ENCODE measurements around the gene SPNS1. TPM values are rescaled to one million over a fixed set of nuclear protein-coding genes. Genes with fewer than 3 reads are reported as not detected.

Gene SPNS1
- total and polyA plus RNA-seq, 2 donors (not counting 1 experiment from before 2014, with no cell fraction given), result 36.4 to 47.6 TPM

DNA sequence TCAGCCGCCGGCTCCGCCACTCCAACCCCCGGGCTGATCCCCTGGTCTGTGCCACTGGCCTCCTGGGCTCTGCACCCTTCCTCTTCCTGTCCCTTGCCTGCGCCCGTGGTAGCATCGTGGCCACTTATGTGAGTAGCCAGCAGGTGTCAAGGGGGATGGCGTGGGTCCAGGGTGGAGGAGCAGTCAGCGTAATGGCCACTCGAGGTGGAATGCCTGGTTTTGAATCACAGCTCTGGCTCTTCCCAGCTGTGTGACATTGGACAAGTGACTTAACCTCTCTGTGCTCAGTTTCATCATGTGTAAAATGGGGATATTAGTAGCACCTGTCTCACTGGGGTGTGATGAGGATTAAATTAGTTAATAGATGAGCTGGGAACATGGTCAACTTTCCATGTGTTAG is 7.8 kb downstream of the SPNS1 start:
- H2AFZ ChIP-seq (ENCODE audit: insufficient read depth, low read depth, low read length, poor library complexity, severe bottlenecking), result no peak overlapping the region
- TF ChIP-seq, protein P1, sequence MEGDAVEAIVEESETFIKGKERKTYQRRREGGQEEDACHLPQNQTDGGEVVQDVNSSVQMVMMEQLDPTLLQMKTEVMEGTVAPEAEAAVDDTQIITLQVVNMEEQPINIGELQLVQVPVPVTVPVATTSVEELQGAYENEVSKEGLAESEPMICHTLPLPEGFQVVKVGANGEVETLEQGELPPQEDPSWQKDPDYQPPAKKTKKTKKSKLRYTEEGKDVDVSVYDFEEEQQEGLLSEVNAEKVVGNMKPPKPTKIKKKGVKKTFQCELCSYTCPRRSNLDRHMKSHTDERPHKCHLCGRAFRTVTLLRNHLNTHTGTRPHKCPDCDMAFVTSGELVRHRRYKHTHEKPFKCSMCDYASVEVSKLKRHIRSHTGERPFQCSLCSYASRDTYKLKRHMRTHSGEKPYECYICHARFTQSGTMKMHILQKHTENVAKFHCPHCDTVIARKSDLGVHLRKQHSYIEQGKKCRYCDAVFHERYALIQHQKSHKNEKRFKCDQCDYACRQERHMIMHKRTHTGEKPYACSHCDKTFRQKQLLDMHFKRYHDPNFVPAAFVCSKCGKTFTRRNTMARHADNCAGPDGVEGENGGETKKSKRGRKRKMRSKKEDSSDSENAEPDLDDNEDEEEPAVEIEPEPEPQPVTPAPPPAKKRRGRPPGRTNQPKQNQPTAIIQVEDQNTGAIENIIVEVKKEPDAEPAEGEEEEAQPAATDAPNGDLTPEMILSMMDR (IDR thresholded peaks at IDR 0.05), result no peak
- TF ChIP-seq EZH2 (IDR thresholded peaks at IDR 0.05; ENCODE audit: borderline replicate concordance, insufficient read depth, low read depth, low read length, poor library complexity, severe bottlenecking), result no peak
- H3K4me3 ChIP-seq (ENCODE audit: control extremely low read depth in 1 of 5, extremely low read depth in 1 of 5, insufficient read depth in 1 of 5, low read depth in 2 of 5, low read length in 4 of 5), result no peak overlapping the region
- H3K4me2 ChIP-seq (replicated peaks; ENCODE audit: low read depth, low read length, poor library complexity, severe bottlenecking), result no peak overlapping the region
- H3K4me3 Mint-ChIP-seq, result no peak overlapping the region
- ChIA-PET CTCF (no interaction called here), POLR2A (no interaction called here)
- peaks cover 0 to 13% (median 0%) of the 10 kb centered on the region in 4 experiments for H3K27me3 ChIP-seq (replicated peaks in 1 of 4; ENCODE audit: control extremely low read depth in 1 of 4, control insufficient read depth in 3 of 4, insufficient read depth in 4 of 4, low read length in 3 of 4)
- peaks cover 20% of the 10 kb centered on the region for H3K4me1 Mint-ChIP-seq
- peaks cover 41% of the 10 kb centered on the region for H4K20me1 ChIP-seq (ENCODE audit: control insufficient read depth, insufficient read depth, low read length, poor library complexity, severe bottlenecking)
- intact Hi-C loops (cut with micrococcal nuclease), result no loop called here
- H3K36me3 ChIP-seq (replicated peaks in 1 of 2; ENCODE audit: control extremely low read depth in 1 of 2, control insufficient read depth in 1 of 2, extremely low read depth in 1 of 2, insufficient read depth in 2 of 2, low read length in 1 of 2), result peaks cover 0 to 71% of the 10 kb centered on the region in 2 experiments
- H3K9ac ChIP-seq (ENCODE audit: low read length), result no peak overlapping the region
- peaks cover 0 to 30% (median 10%) of the 10 kb centered on the region in 3 donors for H3K9me3 ChIP-seq (ENCODE audit: control extremely low read depth in 1 of 3, control insufficient read depth in 2 of 3, insufficient read depth in 1 of 3, low read length in 2 of 3)
- peaks cover 2% of the 10 kb centered on the region for H3K27me3 Mint-ChIP-seq
- peaks cover 16 to 22% of the 10 kb centered on the region in 2 donors for H3K4me1 ChIP-seq (ENCODE audit: control insufficient read depth in 2 of 2, insufficient read depth in 2 of 2, low read length in 2 of 2)
- 98% methylated on average over 10 of the region's 10 CpGs for WGBS (ENCODE audit: insufficient coverage)
- no peak overlapping the region for H3K27ac ChIP-seq (ENCODE audit: low read length in 2 of 2)
- H3K79me2 ChIP-seq (ENCODE audit: control insufficient read depth, insufficient read depth, low read length), result peaks cover 24% of the 10 kb centered on the region
- ATAC-seq (ENCODE audit: low read depth) (no peak), DNase-seq (no peak)
- peaks cover 4% of the 10 kb centered on the region for H3K9me3 Mint-ChIP-seq (ENCODE audit: insufficient read depth)
- no peak overlapping the region for H3K27ac Mint-ChIP-seq

DNA sequence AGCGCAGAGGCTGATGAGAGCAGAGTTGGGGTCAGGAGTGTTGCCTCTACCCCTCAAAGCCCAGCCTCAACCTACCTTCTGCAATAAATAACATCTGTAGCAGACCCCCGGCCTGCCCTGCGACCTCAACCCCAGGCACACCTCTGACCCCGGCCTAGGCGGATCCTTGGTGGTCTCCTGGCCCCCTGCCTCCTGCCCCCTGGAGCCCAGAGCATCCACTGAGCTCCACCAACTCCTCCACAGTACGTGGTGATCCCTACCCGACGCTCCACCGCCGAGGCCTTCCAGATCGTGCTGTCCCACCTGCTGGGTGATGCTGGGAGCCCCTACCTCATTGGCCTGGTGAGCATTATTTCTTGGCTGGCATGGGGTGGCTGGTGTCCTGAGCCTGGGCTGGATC is 8.4 kb downstream of the SPNS1 start:
- Histone ChIP-seq H4K20me1 (ENCODE audit: control insufficient read depth, insufficient read depth, low read length, poor library complexity, severe bottlenecking) (peaks cover 36% of the 10 kb centered on the region), H3K4me1 (ENCODE audit: control insufficient read depth in 2 of 2, insufficient read depth in 2 of 2, low read length in 2 of 2) (peaks cover 16 to 22% of the 10 kb centered on the region in 2 donors), H3K9me3 (ENCODE audit: control extremely low read depth in 1 of 3, control insufficient read depth in 2 of 3, insufficient read depth in 1 of 3, low read length in 2 of 3) (peaks cover 0 to 30% (median 12%) of the 10 kb centered on the region in 3 donors), H3K36me3 (replicated peaks in 1 of 2; ENCODE audit: control extremely low read depth in 1 of 2, control insufficient read depth in 1 of 2, extremely low read depth in 1 of 2, insufficient read depth in 2 of 2, low read length in 1 of 2) (peaks cover 0 to 67% of the 10 kb centered on the region in 2 experiments), H3K27me3 (replicated peaks in 1 of 4; ENCODE audit: control extremely low read depth in 1 of 4, control insufficient read depth in 3 of 4, insufficient read depth in 4 of 4, low read length in 3 of 4) (peaks cover 0 to 13% (median 0%) of the 10 kb centered on the region in 4 experiments), H3K27ac (ENCODE audit: low read length in 2 of 2) (no peak overlapping the region), H2AFZ (ENCODE audit: insufficient read depth, low read depth, low read length, poor library complexity, severe bottlenecking) (no peak overlapping the region), H3K4me2 (replicated peaks; ENCODE audit: low read depth, low read length, poor library complexity, severe bottlenecking) (no peak overlapping the region), H3K4me3 (ENCODE audit: control extremely low read depth in 1 of 5, extremely low read depth in 1 of 5, insufficient read depth in 1 of 5, low read depth in 2 of 5, low read length in 4 of 5) (no peak overlapping the region), H3K9ac (ENCODE audit: low read length) (no peak overlapping the region), H3K79me2 (ENCODE audit: control insufficient read depth, insufficient read depth, low read length) (peaks cover 18% of the 10 kb centered on the region)
- CTCF ChIA-PET, result no interaction called here
- H3K9me3 Mint-ChIP-seq (ENCODE audit: insufficient read depth), result peaks cover 6% of the 10 kb centered on the region
- intact Hi-C loops (cut with micrococcal nuclease), result no loop called here
- H3K4me1 Mint-ChIP-seq, result peaks cover 17% of the 10 kb centered on the region
- no peak overlapping the region for H3K4me3 Mint-ChIP-seq
- ATAC-seq (ENCODE audit: low read depth), result no peak
- H3K27ac Mint-ChIP-seq, result no peak overlapping the region
- WGBS (ENCODE audit: insufficient coverage), result 100% methylated on average over 8 of the region's 11 CpGs
- DNase-seq, result no peak
- H3K27me3 Mint-ChIP-seq, result peaks cover 3% of the 10 kb centered on the region
- no peak for TF ChIP-seq EZH2 (IDR thresholded peaks at IDR 0.05; ENCODE audit: borderline replicate concordance, insufficient read depth, low read depth, low read length, poor library complexity, severe bottlenecking)
- TF ChIP-seq, protein P1 (IDR thresholded peaks at IDR 0.05), result no peak
- POLR2A ChIA-PET, result no interaction called here
